Measurements from ENCODE around the gene AJM1.
A peak's percentile ranks its signal among the peaks of the same experiment; 100 is the strongest.

AJM1 gene

DNA sequence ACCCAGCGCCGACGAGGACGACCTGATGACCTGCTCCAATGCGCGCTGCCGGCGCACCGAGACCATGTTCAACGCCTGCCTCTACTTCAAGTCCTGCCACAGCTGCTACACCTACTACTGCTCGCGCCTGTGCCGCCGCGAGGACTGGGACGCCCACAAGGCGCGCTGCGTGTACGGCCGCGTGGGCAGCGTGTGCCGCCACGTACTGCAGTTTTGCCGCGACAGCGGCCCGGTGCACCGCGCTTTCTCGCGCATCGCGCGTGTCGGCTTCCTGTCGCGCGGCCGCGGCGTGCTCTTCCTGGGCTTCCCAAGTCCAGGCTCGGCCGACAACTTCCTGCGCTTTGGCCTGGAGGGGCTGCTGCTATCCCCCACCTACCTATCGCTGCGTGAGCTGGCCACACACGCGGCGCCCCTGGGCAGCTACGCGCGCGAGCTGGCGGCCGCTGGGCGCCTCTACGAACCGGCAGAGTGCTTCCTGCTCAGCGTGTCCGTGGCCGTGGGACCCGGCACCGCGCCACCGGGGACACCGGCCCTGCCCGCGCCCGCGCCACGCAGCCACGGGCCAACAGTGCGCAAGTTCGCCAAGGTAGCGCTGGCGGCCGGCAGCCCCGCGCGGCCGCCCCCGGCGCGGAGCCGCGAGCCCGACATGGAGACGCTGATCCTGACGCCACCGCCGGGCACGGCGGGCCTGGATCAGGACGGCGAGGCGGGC is 4.3 kb downstream of the AJM1 start:
- no peak for DNase-seq

DNA sequence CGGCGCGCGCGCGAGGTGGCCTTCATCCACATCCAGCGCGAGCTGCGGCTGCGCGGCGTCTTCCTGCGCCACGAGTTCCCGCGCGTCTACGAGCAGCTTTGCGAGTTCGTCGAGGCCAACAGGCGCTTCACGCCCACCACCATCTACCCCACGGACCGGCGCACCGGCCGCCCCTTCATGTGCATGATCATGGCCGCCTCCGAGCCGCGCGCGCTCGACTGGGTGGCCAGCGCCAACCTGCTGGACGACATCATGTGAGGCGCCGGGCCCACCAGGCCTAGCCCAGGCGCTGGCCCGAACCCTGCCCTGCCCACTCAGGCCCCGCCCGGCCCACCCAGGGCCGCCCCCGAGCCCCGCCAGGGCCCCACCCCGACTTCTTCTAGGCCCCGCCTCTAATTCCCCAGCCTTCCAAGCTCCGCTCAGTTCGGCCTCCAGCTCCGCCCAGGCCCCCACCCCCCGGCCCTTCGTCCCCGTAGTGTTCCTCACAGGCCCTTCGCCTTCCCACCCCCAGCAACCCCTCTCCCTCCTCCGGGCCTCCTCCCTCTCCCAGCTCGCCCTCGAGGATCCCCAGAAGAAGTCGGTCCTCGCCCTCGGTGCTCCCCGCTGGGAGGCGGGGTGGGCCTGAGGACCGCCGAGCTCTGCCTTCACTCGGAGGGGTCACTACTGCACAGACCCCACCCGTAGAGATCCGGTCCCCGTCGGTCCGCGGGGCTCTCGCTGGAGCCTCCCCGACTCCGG is 5.0 kb downstream of the AJM1 start:
- DNase-seq = peak in 1 of 4 experiments; percentile 19

DNA sequence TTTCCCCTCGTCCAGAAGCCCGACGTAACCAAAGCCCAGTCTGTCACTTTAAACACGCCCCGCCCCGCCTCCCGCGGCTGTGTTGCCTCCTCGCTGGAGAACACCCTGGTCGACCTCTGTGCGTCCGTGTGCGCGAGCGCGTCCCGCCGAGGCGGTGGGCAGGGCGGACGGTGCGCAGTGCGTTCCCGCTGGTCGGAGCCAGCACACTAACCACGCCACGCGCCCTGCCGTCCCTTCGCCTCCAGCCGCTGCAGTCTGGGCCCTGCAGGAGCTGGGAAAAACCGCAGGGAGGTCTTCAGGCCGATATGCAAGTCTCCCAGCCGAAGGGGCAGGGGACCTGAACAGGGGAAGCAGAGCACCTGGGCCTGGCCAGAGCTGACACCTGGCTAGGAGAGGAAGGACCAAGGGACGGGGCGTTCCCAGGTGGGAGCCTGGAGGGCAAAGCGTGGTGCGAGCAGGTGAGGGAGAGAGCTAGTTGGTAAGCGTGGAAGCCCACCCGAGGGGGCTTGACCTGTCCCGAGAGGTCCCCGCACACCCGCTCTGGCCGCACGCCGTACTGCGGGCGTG is 5.6 kb downstream of the AJM1 start:
- peak; percentile 22 to 48 (median 32) for DNase-seq

DNA sequence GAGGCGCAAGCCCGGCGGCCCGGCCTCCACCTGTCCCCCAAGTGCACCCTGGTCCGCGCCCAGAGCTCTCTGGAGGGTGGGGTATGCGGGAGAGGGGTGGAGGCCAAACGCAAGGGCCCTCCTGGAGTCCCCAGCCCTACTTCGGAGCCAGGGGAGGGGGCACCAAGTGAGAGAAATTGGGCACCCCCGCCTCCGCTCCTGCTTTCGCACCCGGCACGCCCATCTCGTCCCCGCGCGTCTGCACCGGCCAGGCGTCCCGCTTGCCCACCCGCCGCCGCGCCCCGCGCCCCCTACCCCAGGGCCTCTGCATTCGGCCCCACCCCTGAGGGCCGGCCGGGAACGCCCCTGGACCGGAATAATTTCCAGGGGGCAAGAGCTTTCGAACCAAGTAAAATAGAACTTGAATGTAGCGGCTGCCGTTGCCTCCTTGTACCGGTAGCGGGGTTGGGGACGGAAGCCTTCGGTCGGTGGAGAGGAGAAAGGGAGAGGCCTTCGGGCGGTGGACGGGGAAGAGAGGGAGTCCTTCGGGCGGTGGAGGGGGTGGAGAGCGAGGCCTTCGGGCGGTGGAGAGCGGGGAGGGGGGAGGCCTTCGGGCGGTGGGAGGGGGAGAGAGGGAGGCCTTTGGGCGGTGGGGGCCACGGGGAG is 6.2 kb downstream of the AJM1 start:
- no peak for DNase-seq

DNA sequence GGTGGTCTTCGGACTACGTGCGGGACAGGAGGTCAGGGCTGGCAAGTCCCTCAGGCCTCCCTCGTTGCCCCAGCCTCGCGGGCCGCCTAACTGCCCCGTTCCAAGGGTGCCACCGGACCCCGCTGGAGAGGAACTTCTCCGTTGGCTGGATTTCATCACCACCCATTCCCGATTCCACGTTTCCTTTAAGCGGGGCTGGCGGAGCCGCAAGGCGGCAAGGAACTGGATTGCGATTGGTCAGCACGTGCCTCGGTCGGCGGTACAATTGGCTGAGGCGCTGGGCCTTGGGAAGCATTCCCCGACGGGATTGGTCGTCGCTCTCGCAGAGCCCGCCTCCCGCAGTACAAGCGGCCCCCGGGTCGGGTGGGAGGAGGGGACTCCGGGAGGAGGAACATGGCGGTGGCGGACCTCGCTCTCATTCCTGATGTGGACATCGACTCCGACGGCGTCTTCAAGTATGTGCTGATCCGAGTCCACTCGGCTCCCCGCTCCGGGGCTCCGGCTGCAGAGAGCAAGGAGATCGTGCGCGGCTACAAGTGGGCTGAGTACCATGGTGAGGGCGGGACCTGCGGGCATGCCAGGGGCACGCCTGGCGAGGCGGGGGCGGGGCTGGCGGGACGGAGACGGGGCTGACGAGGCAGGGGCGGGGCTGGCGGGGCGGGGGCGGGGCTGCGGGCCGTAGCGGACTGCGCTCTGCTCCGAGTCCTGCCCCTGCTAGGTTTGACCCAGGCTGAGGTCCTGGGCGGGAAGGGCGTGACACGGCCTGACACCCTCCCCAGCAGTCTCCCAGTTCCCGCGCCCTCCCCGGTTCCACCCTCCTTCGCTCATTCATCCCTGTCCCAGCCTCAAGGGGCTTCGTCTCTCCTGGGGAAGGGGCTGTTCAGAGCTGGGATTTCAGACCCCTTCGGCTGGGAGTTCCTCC is 7.0 kb downstream of the AJM1 start, which contains the start of gene PHPT1:
PHPT1 (plus strand) TSS at position 372 of the 922 bp plus-strand sequence; CDS start at position 394, 22 bp downstream.
- DNase-seq = peak; percentile 89 to 97 (median 92)

DNA sequence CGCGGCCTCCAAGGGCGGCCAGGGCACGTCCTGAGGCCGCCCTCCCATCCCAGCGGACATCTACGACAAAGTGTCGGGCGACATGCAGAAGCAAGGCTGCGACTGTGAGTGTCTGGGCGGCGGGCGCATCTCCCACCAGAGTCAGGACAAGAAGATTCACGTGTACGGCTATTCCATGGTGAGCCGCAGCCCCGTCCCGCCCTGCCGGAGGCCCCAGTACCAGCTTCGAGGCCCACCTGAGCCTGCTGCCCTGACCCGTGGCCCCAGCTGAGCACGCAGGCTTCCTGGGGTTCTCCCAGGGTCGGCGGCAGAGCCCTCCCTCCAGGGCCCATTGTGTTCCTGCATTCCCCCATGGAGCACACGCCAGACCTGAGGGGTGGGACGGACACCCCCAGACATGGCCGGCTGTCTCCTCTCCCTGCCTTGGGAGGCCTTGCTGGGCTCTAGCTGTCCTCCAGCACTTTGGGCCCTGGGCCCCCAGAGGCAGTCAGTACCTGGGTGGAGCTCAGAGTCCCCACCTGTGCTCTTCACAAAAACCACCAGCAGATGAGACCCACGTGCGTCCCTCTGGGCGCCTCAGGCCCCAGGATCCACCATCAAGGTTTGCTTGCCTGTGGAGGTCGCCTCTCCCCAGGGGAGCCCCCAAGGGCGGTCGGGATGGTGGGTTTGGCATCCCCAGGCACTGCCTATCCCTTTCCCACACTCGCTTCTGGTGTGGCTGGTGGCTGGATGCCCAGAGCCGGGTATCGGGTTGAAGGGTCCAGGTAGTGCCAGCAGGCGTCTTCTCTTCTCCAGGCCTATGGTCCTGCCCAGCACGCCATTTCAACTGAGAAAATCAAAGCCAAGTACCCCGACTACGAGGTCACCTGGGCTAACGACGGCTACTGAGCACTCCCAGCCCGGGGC is 7.9 kb downstream of the AJM1 start:
- DNase-seq = no peak

DNA sequence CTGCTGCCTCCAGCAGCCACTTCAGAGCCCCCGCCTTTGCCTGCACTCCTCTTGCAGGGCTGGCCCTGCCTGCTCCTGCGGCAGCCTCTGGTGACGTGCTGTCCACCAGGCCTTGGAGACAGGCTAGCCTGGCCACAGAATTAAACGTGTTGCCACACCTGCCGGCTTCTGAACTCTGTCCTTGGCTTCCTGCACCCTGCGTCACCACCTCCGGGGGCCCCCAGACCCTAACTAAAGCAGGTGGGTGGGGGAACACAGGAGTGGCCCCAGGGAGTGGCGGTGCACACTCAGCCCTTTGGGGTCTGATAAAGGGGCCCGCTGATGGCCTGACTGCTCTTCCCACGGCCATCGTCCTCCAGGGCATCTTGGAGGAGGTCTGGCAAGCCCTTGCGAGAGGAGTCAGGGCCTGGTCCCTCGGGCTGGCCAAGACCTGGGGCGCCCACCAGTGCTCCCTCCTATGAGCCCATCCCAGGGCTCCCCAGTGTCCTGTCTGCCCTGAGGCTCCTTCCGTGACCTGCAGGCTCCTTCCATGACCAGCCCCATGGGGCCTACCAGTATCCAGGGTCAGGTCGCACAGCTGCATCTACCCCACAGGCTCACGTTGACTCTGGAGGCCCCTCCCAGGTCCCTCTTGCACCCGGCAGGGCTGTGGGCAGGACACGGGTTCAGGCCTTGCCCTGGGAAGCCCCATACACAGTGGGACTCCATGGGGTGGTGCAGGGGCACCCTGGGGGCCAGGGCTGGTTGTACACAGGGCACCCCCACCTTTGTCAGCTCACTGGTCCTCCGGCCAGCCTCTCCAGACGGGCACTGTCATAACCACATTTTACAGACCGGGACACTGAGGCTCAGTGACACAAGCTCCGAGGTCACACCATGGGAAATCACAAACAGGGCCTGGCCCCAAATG is 8.8 kb downstream of the AJM1 start:
- no peak for DNase-seq

DNA sequence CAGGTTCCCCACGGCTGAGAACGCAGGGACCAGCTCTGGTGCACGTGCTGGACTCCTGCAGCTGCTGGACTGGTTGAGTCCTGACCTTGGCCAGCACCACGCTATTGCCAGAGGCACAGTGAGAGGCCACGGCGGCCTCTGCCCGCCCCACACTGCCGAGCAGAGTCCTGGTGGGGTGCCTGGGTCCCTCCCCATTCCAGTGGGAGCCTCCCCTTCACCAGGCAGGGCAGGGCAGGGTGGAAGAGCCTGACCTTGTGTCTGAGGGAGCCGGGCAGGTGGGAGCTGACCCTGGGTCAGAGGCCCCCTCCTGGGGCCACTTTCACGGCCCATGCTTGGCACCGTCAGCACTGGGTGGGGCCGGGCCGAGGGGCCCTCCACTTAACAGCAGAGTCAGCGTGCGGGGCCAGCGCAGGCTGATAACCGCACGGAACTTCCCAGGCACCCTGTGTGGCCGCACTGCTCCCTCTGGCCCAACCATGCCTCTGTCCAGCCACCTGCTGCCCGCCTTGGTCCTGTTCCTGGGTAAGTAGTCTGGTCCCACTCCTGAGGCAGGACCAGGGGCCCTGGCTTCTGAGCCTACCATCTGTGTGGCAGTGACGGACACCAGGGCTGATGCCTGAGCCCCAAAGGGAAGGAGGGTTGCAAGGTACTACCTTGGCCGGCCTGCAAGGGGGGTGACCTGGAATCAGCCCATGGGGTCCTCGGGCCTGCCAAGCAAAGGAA is 9.8 kb downstream of the AJM1 start, which contains the start of gene MAMDC4:
MAMDC4 (plus strand) TSS at position 406 of the 723 bp plus-strand sequence; CDS start at position 477, 71 bp downstream.
- no peak for DNase-seq

DNA sequence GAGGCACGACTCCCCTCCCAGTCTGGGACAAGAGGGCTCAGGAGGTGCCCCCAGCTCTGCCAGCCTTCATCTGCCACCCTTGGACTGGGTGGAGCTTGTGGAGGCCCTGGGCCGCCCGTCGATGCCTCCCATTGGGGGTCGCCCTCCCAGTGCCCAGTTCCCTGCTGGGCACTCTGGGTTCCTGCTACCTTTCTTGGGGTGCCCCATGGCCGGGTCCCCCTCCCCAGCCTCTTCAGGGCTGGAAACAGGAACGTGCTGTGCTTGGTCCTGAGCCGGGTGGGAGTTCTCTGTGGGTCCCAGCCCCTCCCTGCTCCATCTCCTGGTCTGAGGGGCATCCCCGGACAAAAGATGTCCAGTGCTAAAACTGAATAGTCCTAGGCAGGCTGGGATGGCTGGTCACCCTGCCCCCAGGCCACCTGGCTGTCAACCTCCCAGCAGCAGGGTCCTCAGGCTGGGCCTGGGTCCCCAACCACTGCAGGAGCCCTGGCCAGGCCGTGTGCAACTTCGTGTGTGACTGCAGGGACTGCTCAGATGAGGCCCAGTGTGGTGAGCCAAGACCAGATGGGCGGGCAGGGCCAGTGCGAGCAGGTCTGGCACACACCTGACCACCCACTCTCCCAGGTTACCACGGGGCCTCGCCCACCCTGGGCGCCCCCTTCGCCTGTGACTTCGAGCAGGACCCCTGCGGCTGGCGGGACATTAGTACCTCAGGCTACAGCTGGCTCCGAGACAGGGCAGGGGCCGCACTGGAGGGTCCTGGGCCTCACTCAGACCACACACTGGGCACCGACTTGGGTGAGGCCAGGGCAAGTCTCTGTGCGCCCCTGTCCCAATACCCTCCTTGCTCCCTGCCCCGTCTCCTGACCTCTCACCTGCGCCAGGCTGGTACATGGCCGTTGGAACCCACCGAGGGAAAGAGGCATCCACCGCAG is 10.7 kb downstream of the AJM1 start:
- no peak for DNase-seq

DNA sequence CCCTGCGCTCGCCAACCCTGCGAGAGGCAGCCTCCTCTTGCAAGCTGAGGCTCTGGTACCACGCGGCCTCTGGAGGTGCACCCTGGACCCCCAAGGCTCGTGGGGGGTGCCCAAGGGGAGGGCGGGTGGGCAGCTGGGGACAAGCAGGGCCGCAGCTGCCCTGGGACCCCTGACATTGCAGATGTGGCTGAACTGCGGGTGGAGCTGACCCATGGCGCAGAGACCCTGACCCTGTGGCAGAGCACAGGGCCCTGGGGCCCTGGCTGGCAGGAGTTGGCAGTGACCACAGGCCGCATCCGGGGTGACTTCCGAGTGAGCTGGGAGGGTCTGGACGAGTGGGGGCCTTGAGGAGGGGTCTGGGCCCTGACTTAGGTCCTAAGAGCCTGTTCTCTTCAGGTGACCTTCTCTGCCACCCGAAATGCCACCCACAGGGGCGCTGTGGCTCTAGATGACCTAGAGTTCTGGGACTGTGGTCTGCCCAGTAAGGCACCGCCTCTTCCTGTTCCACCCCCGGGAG is 11.4 kb downstream of the AJM1 start:
- DNase-seq = no peak

DNA sequence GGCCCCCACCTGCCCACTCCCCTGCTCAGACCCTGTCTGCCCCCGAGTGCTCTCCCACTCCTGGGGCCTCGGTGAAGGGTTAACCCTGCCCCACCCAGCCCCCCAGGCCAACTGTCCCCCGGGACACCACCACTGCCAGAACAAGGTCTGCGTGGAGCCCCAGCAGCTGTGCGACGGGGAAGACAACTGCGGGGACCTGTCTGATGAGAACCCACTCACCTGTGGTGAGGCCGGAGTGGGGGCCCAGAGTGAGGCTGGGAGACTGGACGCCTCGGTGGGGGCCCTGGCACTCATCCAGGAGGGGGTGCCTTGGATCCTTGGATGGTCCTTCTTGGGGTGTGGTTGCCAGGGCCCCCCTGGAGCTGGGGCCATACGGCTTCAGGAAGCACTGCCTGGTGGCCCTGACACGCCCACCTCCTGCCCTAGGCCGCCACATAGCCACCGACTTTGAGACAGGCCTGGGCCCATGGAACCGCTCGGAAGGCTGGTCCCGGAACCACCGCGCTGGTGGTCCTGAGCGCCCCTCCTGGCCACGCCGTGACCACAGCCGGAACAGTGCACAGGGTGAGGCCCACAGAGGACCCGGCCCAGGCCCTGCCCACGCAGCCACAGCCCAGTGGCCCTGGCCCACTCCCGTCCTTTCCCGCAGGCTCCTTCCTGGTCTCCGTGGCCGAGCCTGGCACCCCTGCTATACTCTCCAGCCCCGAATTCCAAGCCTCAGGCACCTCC is 12.0 kb downstream of the AJM1 start:
- no peak for DNase-seq

DNA sequence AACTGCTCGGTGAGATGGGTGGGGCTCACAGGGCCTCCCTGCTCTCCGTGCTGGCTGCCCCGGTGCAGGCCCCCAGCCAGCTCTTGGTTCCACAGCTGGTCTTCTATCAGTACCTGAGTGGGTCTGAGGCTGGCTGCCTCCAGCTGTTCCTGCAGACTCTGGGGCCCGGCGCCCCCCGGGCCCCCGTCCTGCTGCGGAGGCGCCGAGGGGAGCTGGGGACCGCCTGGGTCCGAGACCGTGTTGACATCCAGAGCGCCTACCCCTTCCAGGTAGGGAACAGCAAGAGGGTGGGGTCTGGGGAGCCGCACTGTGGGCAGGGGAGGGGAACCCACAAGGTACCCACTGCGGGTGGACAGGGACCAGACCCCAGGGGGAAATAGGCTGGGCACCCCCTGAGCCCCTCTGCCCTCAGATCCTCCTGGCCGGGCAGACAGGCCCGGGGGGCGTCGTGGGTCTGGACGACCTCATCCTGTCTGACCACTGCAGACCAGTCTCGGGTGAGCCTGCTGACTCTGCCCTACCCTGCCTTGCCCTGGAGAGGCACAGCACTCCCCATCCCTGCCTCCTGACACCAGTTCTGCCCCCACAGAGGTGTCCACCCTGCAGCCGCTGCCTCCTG is 12.7 kb downstream of the AJM1 start:
- DNase-seq = no peak

DNA sequence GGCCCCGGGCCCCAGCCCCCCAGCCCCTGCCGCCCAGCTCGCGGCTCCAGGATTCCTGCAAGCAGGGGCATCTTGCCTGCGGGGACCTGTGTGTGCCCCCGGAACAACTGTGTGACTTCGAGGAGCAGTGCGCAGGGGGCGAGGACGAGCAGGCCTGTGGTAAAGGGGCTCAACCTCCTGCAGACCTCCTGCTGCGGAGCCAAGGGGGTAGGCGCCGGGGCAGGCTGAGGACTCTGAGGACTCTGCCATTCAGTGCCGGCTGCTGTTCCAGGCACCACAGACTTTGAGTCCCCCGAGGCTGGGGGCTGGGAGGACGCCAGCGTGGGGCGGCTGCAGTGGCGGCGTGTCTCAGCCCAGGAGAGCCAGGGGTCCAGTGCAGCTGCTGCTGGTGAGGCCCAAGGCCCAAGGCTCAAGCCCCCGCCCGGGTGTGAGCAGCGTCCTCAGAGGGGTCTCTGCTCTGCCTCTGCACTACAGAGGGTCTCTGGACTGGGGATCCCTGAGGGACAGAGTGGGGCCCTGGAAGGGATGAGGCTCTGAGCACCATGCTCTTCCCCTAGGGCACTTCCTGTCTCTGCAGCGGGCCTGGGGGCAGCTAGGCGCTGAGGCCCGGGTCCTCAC is 13.3 kb downstream of the AJM1 start:
- no peak for DNase-seq

DNA sequence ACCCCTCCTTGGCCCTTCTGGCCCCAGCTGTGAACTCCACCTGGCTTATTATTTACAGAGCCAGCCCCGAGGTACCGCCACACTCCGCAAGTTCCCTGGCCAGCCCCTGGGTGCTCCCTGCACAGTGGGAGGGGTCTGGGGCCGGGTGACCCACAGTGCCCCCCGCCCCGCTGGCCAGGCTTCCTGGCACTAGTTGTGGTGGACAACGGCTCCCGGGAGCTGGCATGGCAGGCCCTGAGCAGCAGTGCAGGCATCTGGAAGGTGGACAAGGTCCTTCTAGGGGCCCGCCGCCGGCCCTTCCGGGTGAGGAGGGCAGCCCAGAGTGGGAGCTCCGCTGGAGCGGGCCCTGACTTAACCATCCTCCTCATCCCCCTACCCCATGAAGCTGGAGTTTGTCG is 13.8 kb downstream of the AJM1 start:
- DNase-seq = no peak

DNA sequence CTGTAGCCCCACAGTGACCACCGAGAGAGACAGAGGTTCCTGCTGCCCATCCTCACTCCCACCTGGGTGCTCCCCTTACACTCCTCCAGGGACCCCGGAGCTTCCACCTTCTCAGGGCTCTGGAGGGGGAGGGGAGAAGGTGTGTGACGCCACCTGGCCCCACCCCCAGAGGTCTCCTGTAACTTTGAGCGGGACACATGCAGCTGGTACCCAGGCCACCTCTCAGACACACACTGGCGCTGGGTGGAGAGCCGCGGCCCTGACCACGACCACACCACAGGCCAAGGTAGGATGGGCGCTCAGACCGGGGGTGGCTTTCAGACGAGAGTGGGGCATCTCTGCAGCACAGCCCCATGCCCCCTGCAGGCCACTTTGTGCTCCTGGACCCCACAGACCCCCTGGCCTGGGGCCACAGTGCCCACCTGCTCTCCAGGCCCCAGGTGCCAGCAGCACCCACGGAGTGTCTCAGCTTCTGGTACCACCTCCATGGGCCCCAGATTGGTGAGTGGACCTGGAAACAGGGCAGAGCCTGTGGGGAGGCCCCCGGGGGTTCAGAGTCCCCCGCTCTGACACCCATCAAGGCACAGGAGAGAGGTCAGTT is 14.4 kb downstream of the AJM1 start:
- DNase-seq = no peak

DNA sequence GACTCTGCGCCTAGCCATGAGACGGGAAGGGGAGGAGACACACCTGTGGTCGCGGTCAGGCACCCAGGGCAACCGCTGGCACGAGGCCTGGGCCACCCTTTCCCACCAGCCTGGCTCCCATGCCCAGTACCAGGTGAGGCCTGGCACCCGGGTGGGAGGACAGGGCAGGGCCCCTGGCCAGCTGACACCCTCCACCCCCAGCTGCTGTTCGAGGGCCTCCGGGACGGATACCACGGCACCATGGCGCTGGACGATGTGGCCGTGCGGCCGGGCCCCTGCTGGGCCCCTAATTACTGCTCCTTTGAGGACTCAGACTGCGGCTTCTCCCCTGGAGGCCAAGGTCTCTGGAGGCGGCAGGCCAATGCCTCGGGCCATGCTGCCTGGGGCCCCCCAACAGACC is 14.9 kb downstream of the AJM1 start:
- DNase-seq = no peak
